ENCODE measurements around the gene SSX3.
"Not testable (repeated sequence)": the region's sequence is repeated elsewhere in the genome, so short reads cannot be mapped to it uniquely, and the experiment has no call there.

The SSX3 gene, protein sequence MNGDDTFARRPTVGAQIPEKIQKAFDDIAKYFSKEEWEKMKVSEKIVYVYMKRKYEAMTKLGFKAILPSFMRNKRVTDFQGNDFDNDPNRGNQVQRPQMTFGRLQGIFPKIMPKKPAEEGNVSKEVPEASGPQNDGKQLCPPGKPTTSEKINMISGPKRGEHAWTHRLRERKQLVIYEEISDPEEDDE

DNA sequence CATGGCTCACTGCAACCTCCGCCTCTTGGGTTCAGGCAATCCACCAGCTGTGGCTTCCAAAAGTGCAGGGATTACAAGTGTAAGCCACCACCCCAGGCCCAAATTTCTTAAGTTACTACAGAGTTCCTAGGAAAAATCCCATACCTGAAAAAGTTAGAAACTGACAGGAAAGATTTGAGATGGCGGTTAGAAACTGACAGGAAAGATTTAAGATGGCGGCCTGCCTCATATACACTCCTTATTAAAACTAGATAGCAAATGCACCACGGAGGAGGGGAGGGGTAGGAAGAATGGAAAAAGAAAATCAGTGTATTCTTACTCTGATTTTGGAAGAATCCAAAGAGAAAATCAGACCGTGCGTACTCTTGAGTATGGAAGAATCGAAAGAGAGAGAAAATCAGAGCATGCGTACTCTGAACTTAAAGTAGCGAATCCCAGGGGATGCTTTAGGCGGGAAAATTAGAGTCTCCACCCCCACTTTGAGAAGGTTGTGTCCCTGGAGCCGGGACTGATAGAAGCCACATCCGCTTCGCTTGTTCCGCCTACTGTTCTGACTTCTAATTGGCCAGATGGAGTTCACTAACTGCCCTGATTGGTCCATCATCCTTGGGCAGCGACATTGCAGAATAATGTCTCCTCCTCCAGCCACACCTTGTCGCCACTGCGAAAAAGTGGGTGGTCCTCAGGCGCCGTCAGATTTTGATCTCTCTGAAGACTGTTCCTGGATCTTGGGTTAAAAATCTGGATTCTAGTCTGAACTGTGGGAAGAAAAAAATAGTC, at the start of gene SSX3:
Gene SSX3, minus strand, starts transcription at position 389 of the 780 bp plus-strand sequence. CDS start 1,454 bp downstream, outside the sequence.
- not testable (repeated sequence) for DNase-seq

DNA sequence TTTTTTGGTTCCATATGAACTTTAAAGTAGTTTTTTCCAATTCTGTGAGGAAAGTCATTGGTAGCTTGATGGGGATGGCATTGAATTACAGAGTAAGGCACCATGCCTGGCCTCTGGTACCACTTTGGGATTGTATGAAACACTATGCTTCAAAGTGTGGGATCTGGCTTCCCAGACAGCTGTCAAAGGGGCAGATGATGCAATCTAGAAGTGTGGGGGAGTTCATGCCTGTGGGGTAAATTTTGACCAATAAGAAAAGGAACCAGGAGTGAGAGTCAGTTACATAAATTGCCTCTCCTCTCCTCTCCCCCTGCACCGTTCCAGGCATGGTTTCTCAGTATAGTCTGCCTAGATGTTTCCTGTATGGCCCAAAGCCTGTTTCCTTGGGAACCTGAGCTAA, 41.3 kb upstream of the SSX3 start:
- DNase-seq = not testable (repeated sequence)

DNA sequence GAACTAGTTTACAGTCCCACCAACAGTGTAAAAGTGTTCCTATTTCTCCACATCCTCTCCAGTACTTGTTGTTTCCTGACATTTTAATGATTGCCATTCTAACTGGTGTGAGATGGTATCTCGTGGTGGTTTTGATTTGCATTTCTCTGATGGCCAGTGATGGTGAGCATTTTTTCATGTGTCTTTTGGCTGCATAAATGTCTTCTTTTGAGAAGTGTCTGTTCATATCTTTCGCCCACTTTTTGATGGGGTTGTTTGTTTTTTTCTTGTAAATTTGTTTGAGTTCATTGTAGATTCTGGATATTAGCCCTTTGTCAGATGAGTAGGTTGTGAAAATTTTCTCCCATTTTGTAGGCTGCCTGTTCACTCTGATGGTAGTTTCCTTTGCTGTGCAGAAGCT, 40.4 kb upstream of the SSX3 start:
- not testable (repeated sequence) for DNase-seq

DNA sequence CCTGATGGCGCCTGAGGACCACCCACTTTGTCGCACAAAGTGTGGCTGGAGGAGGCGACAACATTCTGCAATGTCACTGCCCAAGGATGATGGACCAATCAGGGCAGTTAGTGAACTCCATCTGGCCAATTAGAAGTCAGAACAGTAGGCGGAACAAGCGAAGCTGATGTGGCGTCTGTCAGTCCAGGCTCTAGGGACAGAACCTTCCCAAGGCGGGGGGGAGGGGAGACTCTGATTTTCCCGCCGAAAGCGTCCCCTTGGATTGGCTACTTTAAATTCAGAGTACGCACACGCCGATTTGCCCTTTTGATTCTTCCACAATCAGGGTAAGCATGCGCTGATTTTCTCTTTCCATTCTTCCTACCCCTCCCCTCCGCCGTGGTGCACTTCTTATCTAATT, 26.7 kb upstream of the SSX3 start, which contains the start of gene SSX4:
Gene SSX4, plus strand, starts transcription at position 301 of the 400 bp plus-strand sequence. CDS start 515 bp downstream, outside the sequence.
- DNase-seq = not testable (repeated sequence)

DNA sequence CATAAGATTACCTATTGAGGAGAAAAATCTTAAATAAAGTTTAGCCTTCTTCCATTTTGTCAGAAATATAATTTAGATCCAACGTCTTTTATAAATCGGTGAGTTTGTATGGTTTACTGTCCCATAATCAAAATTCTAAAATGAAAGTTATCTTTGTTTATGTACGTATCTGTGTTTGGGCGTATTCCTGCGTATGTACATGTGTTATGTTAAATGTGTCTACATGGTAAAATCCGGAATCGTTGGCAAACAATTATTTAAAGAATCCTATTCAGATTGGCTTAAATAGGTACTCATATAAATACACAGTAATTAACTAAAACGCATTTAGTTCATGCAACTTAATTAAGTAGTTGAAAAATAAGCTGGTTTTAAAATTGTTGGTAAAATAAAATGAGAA, 13.9 kb upstream of the SSX3 start:
- not testable (repeated sequence) for DNase-seq

DNA sequence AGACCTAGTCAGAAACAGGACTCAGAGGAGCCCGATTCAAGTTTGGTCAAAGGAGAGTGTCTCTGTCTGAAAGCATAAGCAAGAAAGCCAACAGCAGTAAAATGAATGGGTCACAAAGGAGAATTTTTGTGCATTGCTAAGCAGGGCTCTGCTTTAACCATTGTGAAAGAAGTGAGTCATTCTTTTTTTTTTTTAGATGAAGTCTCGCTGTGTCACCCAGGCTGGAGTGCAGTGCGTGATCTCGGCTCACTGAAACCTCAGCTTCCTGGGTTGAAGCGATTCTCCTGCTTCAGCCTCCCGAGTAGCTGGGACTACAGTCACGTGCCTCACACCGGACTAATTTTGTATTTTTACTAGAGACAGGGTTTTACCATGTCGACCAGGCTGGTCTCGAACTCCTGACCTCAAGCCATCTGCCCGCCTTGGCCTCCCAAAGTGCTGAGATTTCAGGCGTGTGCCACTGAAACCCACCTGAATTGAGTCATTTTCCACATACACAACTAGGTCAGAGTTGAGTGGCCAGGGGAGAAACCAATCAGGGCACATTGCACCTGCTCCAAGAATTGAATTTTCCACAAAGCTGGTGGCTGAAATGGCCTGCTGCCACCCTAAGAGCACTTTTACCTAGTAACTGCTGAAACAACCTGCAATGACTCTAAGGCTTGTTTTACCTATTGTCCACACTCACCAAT, 11.4 kb upstream of the SSX3 start:
- not testable (repeated sequence) for DNase-seq

DNA sequence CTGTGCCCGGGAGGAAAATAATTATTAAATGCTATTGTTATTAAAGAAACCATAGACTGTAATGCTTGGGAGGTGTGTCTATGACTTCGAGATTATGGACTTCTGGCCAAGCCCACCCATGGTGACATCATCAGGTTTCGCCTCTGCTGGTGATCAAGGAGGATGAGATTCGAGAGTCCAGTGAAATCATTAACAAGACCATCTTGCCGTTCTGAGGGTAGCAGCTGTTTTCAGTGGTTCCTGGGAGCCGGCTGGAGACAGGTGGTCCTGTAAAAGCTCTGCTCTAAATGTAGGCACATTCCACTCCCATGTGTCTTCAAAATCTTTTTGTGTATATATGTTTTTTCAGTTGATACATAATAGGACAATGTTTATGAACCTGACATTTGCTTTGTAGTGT, 2.8 kb upstream of the SSX3 start:
- not testable (repeated sequence) for DNase-seq

DNA sequence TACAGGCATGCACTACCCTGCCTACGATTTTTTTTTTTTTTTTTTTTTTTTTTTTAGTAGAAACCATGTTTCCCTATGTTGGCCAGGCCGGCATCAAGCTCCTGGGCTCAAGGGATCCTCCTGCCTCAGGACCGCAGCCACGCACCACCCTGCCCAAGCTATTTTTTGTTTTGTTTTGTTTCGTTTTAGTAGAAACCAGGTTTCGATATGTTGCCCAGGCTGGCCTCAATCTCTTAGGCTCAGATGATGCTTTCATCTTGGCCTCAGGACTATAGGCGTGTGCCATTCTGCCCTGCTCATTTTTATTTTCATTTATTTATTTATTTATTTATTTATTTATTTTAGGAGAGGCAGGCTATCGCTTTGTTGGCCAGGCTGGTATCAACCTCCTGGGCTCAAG, 1.2 kb upstream of the SSX3 start:
- DNase-seq = no peak

DNA sequence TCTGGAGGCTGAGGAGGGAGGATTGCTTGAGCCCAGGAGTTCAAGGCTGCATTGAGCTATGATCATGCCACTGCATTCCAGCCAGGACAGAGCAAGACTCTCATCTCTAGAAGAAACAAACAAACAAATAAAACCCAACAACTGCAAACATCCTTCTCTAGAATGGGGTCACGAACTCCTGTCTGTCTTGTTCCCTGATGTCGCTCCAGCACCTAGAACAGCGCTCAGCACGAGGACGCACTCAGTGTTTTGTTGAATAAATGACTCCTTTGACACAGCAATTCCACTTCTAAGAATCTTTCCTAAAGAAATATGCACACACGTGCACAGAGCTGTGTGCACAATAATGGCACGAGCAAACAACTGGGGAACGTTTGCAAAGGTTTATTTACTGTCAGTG, 10.4 kb downstream of the SSX3 start:
- DNase-seq = not testable (repeated sequence)

DNA sequence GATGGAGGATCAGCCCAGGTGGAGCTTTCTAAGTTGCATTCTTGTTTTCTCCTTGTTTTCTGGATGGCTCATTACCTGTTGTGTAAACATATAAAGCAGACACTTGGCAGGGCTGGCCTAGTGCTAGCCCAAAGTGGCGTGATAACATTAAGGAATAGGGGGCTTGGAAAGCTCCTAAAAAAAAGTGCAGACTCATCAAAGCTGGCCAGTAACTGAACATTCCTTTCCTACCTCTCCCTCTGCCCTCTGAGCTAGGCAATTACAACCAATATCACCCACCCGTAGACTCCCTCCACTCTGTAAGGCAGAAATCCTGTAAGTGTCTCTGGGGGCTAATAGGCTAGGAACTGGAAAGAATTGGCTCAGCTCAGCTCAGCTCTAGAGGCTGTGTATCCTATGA, 42.5 kb downstream of the SSX3 start:
- DNase-seq = not testable (repeated sequence)

DNA sequence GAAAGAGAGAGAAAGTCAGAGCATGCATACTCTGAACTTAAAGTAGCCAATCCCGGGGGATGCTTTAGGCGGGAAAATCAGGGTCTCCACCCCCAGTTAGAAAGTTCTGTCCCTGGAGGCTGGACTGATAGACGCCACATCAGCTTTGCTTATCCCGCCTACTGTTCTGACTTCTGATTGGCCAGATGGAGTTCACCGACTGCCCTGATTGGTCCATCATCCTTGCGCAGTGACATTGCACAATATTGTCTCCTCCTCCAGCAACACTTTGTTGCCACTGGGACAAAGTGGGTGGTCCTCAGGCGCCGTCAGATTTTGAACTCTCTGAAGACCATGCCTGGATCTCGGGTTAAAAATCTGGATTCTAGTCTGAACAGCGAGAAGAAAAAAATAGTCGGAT, 50.3 kb downstream of the SSX3 start:
- no peak for DNase-seq

Data from CD4-positive, alpha-beta T cell treated with Interleukin-4 for 4 hours (primary cell).